GM18907 (cell line): ENCODE measurements around the gene OR5K4.

Source experiments
- ATAC-seq: cut with Tn5 transposase; IDR thresholded peaks from one replicate; pipeline ENCODE4 v1.9.1; 2021; ENCODE audit warnings: mild to moderate bottlenecking, moderate library complexity; ENCODE audit not compliant: unreplicated experiment

Gene OR5K4, protein sequence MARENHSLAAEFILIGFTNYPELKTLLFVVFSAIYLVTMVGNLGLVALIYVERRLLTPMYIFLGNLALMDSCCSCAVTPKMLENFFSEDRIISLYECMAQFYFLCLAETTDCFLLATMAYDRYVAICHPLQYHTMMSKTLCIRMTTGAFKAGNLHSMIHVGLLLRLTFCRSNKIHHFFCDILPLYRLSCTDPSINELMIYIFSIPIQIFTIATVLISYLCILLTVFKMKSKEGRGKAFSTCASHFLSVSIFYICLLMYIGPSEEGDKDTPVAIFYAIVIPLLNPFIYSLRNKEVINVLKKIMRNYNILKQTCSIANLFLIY

DNA sequence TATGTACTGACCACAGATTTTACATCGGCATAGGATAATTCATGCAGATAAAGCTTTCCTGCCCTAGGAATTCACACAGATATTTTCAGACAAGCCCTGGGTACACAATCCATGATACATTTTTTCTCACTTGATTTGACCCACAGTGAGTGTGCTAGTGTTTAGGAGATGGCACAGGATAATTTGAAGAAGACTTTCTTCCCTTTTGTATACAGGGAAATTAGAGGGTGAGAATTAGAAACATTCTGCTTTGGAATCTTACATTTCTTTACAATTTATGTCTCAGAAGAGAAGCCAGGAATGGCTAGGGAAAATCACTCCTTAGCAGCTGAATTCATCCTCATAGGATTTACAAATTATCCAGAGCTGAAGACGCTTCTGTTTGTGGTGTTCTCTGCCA lies at the start of gene OR5K4:
Gene OR5K4, plus strand, starts transcription at position 301 of the 400 bp plus-strand sequence. Its CDS starts 0 bp downstream, at position 301.
- ATAC-seq: no peak

DNA sequence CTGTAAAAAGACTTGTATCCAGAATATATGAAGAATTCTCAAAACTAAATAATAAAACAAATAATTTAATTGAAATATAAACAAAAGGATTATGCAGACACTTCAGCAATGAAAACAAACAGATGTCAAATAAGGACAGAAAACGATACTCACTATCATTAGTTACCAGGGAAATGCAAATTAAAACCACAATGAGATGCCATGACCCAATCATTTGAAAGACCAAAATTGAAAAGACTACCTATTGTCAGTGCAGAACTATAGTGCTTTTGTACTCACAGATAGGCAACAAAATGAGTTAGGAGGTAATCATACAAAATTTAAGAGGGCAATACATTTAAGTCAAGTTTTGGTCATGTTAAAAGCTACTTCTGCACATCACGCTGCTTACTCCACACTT lies 31.6 kb upstream of the OR5K4 start:
- no peak for ATAC-seq

DNA sequence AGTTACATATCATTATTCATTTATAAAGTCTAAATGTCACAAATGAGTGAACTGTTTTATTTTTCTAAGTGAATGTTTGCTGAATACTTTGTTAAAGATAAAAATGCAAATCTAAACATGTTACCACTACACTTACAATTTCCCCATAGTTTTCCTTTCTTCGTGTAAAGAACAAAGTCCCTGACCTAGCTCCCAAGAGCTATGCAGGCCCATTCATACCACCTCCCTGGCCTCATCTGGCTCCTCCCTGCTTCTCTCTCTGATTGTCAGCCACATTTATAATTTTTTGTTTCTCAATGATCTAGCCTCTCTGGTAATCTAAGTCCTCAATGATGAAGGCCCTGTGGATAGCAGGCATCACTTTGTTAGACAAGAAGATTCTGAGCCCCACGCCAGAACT lies 31.0 kb upstream of the OR5K4 start:
- ATAC-seq: no peak

DNA sequence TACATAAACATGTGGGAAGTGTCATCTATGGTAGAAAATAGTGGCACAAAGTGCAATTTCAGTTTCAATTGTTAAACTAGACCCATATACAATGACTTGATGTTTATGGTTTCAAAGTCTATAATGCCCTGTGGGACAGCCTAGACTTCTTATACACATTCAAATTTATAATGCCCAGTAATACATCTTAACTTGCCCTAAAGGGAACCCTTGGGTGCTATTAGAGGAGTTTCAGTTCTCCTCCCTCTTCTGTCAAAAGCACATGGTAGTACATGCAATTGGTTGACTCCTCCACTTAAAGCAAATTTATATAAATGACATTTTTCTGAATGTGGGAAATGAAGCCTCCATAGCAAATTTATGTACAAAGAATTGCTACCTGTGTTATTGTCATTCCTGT lies 30.2 kb upstream of the OR5K4 start:
- no peak for ATAC-seq

DNA sequence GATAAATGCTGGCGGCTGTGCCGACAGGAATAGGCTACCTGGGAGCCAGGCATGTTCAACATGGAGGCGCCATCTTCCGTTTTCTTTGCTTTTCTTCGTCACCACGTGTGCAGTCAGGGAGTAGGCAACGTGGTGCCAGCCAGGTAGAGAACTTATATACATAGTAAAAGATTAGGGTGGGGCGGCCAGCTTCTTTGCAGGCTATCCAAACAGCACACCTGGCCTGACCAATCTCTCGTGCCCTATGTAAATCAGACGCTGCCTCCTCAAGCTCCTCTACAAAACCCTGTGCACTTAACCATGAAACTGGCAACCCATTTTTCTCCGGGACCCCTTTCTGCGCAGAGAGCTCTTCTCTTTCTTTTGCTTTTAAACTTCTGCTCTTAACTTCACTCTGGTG lies 28.6 kb upstream of the OR5K4 start:
- ATAC-seq: no peak

DNA sequence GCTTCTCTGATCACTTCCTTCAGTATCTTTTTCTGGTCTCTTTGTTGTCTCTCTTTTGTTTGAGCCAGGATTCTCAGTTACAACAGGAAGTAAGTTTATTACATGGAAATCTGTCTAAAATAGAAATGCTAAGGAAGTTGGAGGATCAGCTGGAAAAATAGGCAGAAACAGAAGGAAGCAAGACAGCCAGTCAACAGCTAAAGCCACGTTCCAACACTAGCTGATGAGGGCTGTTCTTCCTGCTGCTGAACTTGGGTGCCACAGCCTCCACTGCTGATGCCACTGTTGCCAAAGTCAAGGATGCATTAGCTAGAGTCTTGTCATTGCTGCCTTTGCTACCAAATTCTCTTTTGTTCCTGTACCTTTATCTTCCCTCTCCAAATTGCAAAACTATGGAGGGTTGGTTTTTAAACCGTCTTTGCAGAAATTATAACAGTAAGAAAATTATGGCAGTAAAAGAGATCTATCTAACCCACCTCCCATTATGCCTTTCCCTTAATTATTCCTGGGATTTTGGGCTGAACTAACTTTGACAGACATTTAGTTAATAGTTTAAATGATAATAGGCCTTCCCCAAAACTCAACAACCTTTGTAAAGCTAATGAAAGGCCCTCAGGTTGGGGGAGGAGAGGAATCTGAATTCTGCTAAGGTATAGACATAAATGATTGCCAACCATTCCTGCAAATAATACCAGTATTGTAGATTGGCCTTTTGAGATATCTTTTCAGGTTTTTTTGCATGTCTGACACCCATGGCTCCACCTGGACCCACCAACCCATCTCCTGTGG lies 27.4 kb upstream of the OR5K4 start:
- ATAC-seq: no peak

DNA sequence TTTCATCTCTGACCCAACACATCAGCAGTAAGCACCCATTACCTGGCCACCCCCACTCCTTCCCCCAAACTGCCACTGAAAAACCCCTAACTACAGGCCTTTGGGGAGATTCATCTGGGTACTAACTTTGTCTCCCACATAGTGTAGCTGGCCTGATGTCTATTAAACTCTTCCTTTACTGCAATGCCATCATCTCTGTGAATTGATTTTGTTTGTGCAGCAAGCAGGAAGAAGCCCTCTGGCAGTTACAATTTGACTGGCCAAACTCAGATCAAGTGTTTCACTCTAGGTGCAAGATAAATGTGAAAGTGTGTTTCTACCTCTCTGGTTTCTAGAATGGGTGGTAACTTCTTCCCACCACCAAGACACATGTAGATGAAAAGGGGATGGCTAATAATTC lies 26.7 kb upstream of the OR5K4 start:
- ATAC-seq: peak; percentile 81

DNA sequence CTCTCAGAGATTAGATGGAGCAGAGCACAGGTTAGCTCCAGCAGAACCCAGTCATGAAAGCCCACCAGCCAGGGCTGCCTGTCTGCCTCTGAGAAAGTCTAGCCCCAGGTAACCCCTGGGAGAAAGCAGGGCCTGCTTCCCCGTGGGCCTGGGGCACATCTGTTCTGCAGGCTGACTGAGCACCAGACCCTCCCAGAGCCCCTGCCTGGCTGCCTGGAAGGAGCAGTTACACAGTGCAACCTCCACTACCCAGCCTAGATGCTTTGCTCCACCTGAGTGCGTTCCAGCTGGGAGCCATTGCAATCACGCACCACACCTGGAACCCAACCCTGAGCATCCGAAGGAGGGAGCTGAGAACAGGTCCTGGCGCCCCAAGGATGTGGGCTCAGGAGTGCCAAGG lies 24.7 kb upstream of the OR5K4 start:
- ATAC-seq: peak; percentile 13

DNA sequence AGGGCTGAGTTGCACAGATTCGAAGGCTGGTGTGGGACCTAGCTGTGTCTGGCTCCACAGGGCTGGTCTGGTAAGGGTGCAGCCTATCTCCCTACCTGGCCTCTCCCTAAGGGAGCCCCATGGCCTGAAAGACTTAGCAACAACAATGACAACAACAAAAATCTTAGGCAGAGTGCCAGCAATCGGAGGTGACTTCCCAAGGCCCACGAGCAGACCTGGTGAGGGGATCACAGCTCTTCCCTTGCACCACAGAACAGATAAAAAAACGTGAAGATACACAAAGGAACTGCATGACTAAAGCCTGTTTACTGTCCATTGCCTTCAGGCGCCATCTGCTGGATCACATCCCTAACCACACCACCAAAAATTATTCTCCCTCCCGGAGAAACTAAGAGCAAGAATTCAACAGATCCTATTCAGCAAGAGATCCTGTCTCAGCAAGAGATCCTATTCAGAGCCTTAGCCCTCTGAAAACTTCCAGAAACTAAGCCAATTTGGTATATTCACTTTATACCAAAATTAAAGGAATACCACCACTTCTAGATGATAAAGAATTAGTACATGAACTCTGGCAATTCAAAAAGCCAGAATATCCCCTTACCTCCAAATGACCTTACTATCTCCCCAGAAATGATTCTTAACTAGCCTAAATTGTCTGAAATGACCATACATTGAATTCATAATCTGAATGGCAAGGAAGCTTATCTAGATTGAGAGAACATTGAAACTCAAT lies 24.1 kb upstream of the OR5K4 start:
- ATAC-seq: peak; percentile 62

DNA sequence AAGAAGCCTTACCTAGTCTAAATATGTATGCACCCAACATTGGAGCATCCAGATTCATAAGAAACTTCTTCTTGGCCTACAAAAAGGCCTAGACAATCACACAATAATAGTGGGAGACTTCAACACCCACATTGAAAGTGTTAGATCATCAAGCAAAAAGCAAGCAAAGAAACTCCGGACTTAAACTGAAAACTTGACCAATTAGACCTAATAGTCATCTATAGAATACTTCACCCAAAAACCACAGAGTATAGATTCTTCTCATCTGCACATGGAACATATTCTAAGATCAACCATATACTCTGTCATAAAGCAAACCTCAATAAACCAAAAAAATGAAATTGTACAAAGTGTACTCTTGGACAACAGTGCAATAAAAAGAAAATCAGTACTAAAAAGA lies 22.3 kb upstream of the OR5K4 start:
- ATAC-seq: no peak

DNA sequence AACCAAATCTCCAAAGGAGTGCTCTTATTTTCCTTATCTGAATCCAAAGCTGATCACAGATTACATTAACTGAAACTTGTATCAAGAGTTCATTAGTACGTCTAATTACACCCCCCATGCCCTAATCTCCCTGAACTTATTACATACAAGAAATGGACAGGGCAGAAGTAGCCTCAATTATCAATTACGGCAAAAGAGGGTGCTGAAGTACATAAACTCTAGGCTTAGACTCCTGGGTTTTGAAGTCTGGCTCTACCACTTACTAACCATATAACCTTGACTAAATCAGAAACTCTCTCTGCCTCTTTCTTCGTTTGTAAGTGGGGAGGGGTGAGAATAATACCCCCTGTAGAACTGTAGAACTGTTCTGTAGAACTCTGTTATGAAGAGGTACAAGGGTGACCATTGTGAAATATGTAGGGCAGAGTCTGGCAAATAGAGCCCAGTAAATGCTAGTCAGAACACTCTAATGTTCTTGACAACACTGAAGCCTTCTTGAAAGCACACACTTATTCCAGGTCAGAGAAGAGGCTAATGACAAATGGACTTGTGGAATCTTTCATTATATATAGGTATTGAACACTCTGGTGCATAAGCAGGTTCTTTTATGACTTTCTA lies 19.6 kb upstream of the OR5K4 start:
- ATAC-seq: peak; percentile 85

DNA sequence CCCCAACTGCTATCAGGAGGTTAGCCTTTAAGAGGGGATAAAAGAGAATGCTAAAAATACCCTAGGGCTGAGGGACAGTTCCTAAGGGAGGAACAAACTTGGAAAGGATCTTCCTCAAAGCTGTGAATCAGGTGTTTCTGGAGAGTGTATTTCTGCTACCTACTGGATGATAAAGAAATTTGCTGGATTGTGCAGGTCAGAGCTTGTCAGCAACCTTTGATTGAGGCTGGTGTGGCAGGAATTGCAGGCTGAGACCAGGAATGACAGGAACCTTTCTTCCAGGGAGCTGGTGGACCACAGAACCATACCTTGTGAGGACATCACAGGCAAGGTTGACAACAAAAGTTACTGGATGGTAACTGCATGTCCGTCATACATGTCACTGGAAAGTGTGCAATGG lies 14.6 kb upstream of the OR5K4 start:
- no peak for ATAC-seq

DNA sequence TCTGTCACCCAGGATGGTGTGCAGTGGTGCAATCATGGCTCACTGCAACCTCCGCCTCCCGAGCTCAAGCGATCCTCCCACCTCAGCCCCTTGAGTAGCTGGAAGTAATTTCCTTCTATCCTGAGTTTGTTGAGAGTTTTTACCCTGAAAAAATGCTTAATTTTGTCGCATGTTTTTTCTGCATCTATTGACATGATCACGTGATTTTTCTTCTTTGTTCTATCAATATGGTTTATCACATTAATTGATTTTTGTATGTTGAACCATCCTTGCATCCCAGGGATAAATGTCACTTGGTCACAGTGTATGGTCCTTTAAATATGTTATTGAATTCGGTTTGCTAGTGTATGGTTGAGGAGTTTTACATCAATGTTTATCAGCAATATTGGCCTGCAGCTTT lies 11.9 kb upstream of the OR5K4 start:
- no peak for ATAC-seq

DNA sequence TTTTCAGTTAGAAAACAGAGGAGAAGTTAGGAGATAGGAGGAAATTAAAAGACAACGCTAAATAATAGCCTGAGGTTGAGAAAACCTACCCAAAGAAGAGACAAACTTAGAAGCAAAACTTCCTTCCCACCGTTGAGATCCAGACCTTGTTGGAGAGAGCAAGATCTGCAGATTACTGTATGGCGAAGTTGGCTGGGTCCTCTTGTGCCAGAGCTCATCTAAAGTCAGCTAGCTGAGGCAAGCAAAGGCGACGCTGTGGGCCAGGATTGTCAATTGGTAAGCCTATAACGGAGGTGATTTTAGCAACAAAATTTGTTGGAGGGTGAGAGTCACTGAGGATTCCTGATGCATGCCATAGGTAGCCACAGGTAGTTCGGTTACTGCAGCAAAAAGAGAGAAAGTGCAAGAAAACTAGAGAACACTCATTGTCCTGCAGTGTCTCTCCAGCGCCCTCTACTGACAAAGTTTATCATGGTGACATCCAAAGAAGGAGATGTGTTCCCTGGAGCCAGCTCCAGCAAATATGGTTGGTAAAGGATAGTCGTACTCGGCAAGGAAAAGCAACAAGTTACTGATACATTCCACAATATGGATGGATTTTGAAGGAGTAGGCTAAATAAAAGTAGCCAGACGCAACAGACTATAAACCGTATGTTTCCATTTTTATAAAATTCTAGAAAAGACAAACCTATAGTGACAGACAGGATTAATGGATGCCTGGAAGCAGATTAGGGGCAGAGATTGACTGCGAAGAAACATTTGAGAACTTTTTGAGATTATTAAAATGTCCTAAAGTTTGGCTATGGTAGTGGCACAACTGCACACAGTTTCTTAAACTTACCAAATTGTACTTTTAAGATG lies 9.8 kb upstream of the OR5K4 start:
- peak; percentile 56 for ATAC-seq

DNA sequence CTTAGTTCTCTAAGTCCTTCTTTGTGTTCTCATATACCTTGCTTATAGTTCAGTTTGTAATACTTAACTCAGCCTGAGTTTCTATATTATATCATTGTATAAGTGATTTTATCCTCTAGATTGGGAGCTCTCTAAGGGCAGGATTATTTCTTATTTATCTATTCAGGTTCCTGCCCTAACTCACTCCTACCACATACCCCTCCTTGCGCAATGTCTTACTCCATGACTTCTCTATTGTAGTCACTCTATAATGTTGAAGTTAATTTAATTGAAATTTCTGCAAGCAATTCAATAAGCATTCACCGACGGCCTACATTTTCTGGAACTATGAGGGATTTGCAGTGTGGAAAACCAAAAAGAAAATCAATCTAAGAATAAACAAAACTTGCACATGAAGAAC lies 3.6 kb upstream of the OR5K4 start:
- no peak for ATAC-seq

DNA sequence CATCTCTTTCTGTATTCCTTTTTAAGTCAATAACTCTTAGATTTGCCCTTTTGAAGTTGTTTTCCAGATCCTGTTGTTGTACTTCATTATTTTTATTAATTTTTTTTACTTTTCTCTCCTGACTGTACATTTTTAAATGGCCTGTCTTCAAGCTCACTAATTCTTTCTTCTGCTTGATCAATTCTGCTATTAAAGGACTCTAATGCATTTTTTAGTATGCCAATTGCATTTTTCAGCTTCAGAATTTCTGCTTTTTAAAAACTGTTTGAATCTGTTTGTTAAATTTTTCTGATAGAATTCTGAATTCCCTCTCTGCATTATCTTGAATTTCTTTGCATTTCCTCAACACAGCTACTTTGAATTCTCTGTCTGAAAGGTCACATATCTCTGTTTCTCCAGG lies 5.6 kb downstream of the OR5K4 start:
- no peak for ATAC-seq

DNA sequence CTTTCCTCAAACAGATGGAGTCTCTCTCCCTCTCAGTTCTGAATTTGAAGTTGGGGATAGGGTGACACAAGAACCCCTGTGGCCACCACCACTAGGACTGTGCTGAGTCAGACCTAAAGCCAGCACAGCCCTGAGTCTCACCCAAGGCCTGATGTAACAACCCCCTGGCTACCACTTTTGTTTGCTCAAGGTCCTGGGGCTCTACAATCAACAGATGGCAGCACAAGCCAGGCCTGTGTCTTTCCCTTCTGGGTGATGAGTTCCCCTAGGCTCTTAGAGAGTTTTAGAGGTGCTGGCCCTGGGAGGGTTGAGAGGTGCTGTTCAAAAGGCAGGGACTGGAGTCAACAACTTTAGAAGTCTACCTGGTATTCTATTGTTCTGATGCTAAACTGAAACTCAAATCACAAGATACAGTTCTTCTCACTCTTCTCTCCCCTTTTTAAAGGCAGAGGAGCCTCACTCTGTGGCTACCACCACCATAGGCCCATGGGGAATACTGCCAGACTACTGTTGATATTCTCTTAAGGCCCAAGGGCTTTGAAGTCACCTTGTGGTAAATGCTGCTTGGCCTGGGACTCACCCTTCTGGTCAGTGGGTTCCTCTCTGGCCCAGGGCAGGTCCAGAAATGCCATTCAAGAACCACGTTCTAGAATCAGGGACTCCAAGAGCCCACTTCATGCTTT lies 6.5 kb downstream of the OR5K4 start:
- peak; percentile 88 for ATAC-seq

DNA sequence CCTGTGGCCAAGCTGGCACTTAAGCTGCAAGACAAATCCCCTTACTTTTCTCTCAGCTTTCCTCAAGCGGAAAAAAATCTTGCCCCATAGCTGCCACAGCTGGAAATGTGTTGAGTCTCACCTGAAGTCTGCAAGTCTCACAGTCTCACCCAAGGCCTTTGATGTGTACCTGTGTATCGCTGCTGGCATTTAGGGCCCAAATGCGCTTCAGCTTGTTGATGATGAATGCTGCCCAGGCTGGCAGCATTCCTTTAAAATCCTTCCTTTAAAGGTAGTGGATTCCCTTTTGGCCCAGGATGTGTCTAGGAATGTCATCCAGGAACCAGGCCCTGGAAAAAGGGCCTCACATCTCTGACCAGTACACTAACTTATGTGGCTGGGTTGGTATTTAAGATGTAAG lies 7.0 kb downstream of the OR5K4 start:
- ATAC-seq: no peak

DNA sequence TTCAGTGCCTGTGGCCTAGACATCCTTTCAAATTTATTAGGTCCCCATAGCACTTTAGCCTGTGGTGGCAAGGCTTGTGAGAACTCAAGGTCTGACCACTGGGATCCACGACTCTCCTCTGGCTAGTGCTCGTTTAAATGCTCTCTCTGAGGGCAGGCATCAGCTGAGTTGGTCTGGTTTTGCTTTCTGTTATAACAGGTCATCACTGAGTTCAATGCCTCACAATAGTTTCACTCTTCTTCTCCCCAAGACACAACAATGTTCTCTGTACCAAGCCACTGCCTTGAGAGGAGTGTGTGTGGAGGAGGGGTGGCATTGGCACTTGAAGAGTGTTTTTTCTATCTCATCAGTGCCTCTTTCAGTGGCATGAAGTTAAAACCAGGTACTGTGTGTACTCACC lies 7.6 kb downstream of the OR5K4 start:
- ATAC-seq: no peak
